OCI-LY3 (cell line): Measurements from ENCODE around the gene KIF1C.

ENCODE experiments used
- H2AFZ ChIP-seq: fragments of 200-600, 300-600 bp; shearing (Covaris generic); 2 replicates; pipeline ENCODE4 v1.6.0; 2014; ENCODE audit warnings: antibody characterized with exemption, low read depth, low read length
- H3K27ac ChIP-seq: fragments of 200-600, 300-600 bp; sonication (generic); 2 replicates; pipeline ENCODE4 v1.5.1; 2014; ENCODE audit warnings: mild to moderate bottlenecking, low read length, moderate library complexity, mixed read lengths
- H3K27me3 ChIP-seq: fragments of 200-600, 300-600 bp; sonication (generic); 2 replicates; pipeline ENCODE4 v1.6.1; 2014; ENCODE audit warnings: low read depth, low read length, mixed read lengths
- H3K36me3 ChIP-seq: fragments of 200-600, 300-600 bp; sonication (generic); replicated peaks from 2 replicates; pipeline ENCODE3; 2014; ENCODE audit warnings: low read depth, low read length, mixed read lengths
- H3K4me1 ChIP-seq: fragments of 300-600, 200-600 bp; sonication (generic); 2 replicates; pipeline ENCODE4 v1.6.1; 2014; ENCODE audit warnings: low read length, mixed read lengths
- H3K4me2 ChIP-seq: fragments of 200-600, 300-600 bp; sonication (generic); 2 replicates; pipeline ENCODE4 v1.6.1; 2014; ENCODE audit warnings: low read length, mixed read lengths
- H3K4me3 ChIP-seq: fragments of 300-600, 200-600 bp; sonication (generic); 2 replicates; pipeline ENCODE4 v1.5.1; 2014; ENCODE audit warnings: antibody characterized with exemption, mild to moderate bottlenecking, low read length, moderate library complexity
- H3K79me2 ChIP-seq: fragments of 300-600, 200-600 bp; shearing (Covaris generic); 2 replicates; pipeline ENCODE4 v1.6.1; 2014; ENCODE audit warnings: mild to moderate bottlenecking, low read length, mixed read lengths
- H3K9ac ChIP-seq: fragments of 300-600, 200-600 bp; shearing (Covaris generic); 2 replicates; pipeline ENCODE4 v1.6.0; 2014; ENCODE audit warnings: mild to moderate bottlenecking, low read length, moderate library complexity
- H3K9me3 ChIP-seq: fragments of 200-600, 300-600 bp; shearing (Covaris generic); 2 replicates; pipeline ENCODE4 v1.6.1; 2014; ENCODE audit warnings: low read length, mixed read lengths; ENCODE audit not compliant: insufficient read depth
- H4K20me1 ChIP-seq: fragments of 200-600, 300-600 bp; sonication (generic); 2 replicates; pipeline ENCODE4 v1.6.1; 2016; ENCODE audit warnings: low read length, mixed read lengths; ENCODE audit not compliant: insufficient read depth
- CTCF ChIP-seq: fragments of 200-600, 300-600 bp; sonication (generic); IDR thresholded peaks from 2 replicates; pipeline ENCODE4 v1.5.1; 2014; ENCODE audit warnings: antibody characterized with exemption, low read length, low read depth
- EZH2phosphoT487 ChIP-seq: fragments of 200-600 bp; shearing (Covaris generic); IDR thresholded peaks from 2 replicates; pipeline ENCODE4 v1.6.1; 2018; ENCODE audit warnings: antibody characterized with exemption, mixed run types, low read depth

The KIF1C gene

DNA sequence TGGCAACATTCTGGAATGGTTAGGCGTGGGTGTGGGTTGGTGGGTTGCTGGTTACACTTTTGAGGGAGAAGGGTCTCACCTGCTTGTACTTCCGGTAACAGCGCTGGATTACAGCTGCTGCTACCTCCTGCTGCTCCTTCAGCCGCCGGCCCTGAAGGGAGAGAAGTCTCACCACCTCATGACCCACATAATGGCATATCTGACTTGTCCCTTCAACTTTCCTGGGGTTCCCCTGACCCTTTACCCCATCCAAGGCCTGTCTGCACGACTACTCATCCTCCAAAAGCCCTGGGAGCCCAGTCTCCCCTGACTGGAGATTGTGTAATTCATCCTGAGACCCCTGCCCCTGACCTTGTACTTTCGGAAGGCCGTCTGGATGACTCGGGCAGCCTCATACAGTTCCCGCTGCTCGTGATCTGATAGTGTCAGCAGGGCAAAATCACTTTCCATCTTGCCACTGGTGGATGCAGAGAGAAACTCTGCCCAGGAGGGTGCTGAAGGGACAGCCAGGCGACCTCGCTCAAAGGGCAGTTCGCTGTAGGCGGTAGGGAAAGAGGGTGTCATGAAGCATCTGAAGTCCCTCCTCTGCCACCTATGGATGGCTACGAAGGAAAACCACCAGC lies 28.1 kb upstream of the KIF1C start:
- TF ChIP-seq EZH2phosphoT487, result no peak
- Histone ChIP-seq H3K36me3 (peaks cover 17% of the 10 kb centered on the region), H4K20me1 (no peaks in the 10 kb centered on the region), H3K9me3 (no peaks in the 10 kb centered on the region), H3K27me3 (no peaks in the 10 kb centered on the region), H3K4me2 (no peak overlapping the region), H3K27ac (no peak overlapping the region), H3K79me2 (peaks cover 14% of the 10 kb centered on the region), H3K4me3 (no peak overlapping the region), H3K4me1 (peaks cover 18% of the 10 kb centered on the region), H2AFZ (no peak overlapping the region), H3K9ac (no peak overlapping the region)

GRCh38 chr17:4970273-4970672 lies 27.5 kb upstream of the KIF1C start:
- H3K9ac ChIP-seq, result no peak overlapping the region

DNA sequence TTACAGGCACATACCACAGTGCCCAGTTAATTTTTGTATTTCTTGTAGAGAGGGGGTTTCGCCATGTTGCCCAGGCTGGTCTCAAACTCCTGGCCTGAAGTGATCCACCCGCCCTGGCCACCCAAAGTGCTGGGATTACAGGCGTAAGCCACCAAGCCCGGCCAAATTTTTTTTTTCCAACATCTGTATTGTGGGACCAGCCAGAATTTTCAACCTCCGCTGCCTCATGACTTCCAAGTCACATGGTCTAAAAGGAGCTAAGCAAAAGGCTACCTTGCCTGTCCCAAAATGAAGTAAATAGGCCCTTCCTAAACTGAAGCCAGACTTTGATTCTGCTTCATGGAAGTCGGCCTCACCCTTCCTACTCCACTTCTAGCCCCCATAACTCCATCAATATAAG lies 25.9 kb upstream of the KIF1C start:
- Histone ChIP-seq H3K9ac (no peak overlapping the region), H3K79me2 (peaks cover 8% of the 10 kb centered on the region), H3K27me3 (no peaks in the 10 kb centered on the region), H3K4me1 (0 out of 2 replicates have a peak, but pooled peaks cover 4% of the 10 kb centered on the region), H2AFZ (no peak overlapping the region), H3K36me3 (peaks cover 13% of the 10 kb centered on the region), H4K20me1 (no peaks in the 10 kb centered on the region), H3K27ac (no peak overlapping the region), H3K9me3 (no peaks in the 10 kb centered on the region), H3K4me2 (no peak overlapping the region), H3K4me3 (no peak overlapping the region)
- no peak for TF ChIP-seq EZH2phosphoT487
- no peak for TF ChIP-seq CTCF

More at GRCh38 chr17:4970273-4970672, 27.5 kb upstream of the KIF1C start:
- Histone ChIP-seq H3K4me2 (no peak overlapping the region), H3K4me3 (no peak overlapping the region), H3K4me1 (peaks cover 16% of the 10 kb centered on the region), H4K20me1 (no peaks in the 10 kb centered on the region), H3K9me3 (no peaks in the 10 kb centered on the region), H3K27ac (no peak overlapping the region), H3K36me3 (peaks cover 15% of the 10 kb centered on the region), H3K27me3 (no peaks in the 10 kb centered on the region), H3K79me2 (peaks cover 11% of the 10 kb centered on the region), H2AFZ (no peak overlapping the region)
- TF ChIP-seq EZH2phosphoT487 (no peak), CTCF (no peak)

- Histone ChIP-seq H3K4me1 (0 out of 2 replicates have a peak, but pooled peaks cover 4% of the 10 kb centered on the region), H3K27ac (no peak overlapping the region), H3K36me3 (peaks cover 15% of the 10 kb centered on the region), H3K4me3 (no peak overlapping the region), H3K9me3 (no peaks in the 10 kb centered on the region), H4K20me1 (no peaks in the 10 kb centered on the region), H3K79me2 (peaks cover 8% of the 10 kb centered on the region), H3K9ac (no peak overlapping the region), H3K4me2 (no peak overlapping the region), H3K27me3 (no peaks in the 10 kb centered on the region), H2AFZ (no peak overlapping the region)
- TF ChIP-seq CTCF, result no peak
- no peak for TF ChIP-seq EZH2phosphoT487
These were observed 25.4 kb upstream of the KIF1C start for GRCh38 chr17:4972322-4972721.
